Fibroblast of mammary gland (primary cell): ENCODE data around the gene AIP.

Source experiments
- DNase-seq: peaks from one replicate; pipeline ENCODE4 v3.0.0-alpha.2; 2010; ENCODE audit warnings: low read depth
- H3K4me3 ChIP-seq: 2 replicates; pipeline ENCODE4 v1.5.1; 2011; ENCODE audit warnings: low read depth, mild to moderate bottlenecking, low read length, moderate library complexity; ENCODE audit not compliant: control insufficient read depth
- CTCF ChIP-seq: conservative IDR thresholded peaks from 2 replicates; pipeline ENCODE4 v1.5.1; 2011; ENCODE audit warnings: low read depth, low read length, inconsistent platforms; ENCODE audit not compliant: control insufficient read depth, insufficient read depth

The AIP gene

GRCh38 chr11:67449116-67449844, 33.5 kb upstream of the AIP start:
- DNase-seq = no peak
- H3K4me3 ChIP-seq = no peak overlapping the region
- no peak for TF ChIP-seq CTCF

GRCh38 chr11:67450796-67451657, 31.8 kb upstream of the AIP start:
- DNase-seq = no peak
- H3K4me3 ChIP-seq = no peak overlapping the region
- TF ChIP-seq CTCF = no peak

GRCh38 chr11:67451658-67451976, 31.2 kb upstream of the AIP start:
- H3K4me3 ChIP-seq = no peak overlapping the region
- no peak for TF ChIP-seq CTCF
- DNase-seq = no peak

- no peak within 1 kb of the TSS for H3K4me3 ChIP-seq
- no peak for DNase-seq
- no peak for TF ChIP-seq CTCF
Measured at GRCh38 chr11:67452141-67452952, 30.5 kb upstream of the AIP start, which contains the start of gene GPR152. Gene GPR152, minus strand, starts transcription at chr11:67452729. Its CDS starts 5 bp downstream, at chr11:67452724.

GRCh38 chr11:67453816-67454732, 28.8 kb upstream of the AIP start:
- DNase-seq = no peak
- no peak for TF ChIP-seq CTCF
- no peak overlapping the region for H3K4me3 ChIP-seq
